NCI-H774 (cell line): ENCODE results near the gene FOLR1.
A peak's percentile ranks its signal among the peaks of the same experiment; 100 is the strongest.
"Not testable (repeated sequence)": the region's sequence is repeated elsewhere in the genome, so short reads cannot be mapped to it uniquely, and the experiment has no call there.

Experiments
- DNase-seq: peaks from one replicate; lab custom pipeline; 2025; lab: John Stamatoyannopoulos, UW

FOLR1 gene

GRCh38 chr11:72181553-72181958 lies 10.4 kb upstream of the FOLR1 start:
- DNase-seq, result not testable (repeated sequence)

GRCh38 chr11:72188267-72188666 lies 3.7 kb upstream of the FOLR1 start:
- DNase-seq, result no peak

GRCh38 chr11:72189455-72190250 lies 2.3 kb upstream of the FOLR1 start:
- peak; percentile 34 for DNase-seq

- no peak for DNase-seq
Observed at GRCh38 chr11:72190631-72191071, 1.3 kb upstream of the FOLR1 start.

- no peak for DNase-seq
Observed at GRCh38 chr11:72195518-72196270, 3.8 kb downstream of the FOLR1 start.

- DNase-seq, result not testable (repeated sequence)
Observed at GRCh38 chr11:72201445-72201844, 9.5 kb downstream of the FOLR1 start.

GRCh38 chr11:72202571-72202970 lies 10.6 kb downstream of the FOLR1 start:
- DNase-seq, result no peak

- no peak for DNase-seq
Observed at GRCh38 chr11:72203163-72203562, 11.2 kb downstream of the FOLR1 start.

GRCh38 chr11:72204886-72205285 lies 12.9 kb downstream of the FOLR1 start:
- DNase-seq, result no peak

GRCh38 chr11:72206794-72207193 lies 14.9 kb downstream of the FOLR1 start:
- DNase-seq, result not testable (repeated sequence)

- no peak for DNase-seq
Observed at GRCh38 chr11:72208281-72208680, 16.3 kb downstream of the FOLR1 start.

GRCh38 chr11:72209101-72209500 lies 17.2 kb downstream of the FOLR1 start:
- no peak for DNase-seq

GRCh38 chr11:72216638-72217037 lies 24.7 kb downstream of the FOLR1 start, which contains the start of gene FOLR2:
FOLR2 (plus strand) TSS chr11:72216794; CDS start chr11:72218585, 1,791 bp downstream.
- no peak for DNase-seq

GRCh38 chr11:72217841-72218240 lies 25.9 kb downstream of the FOLR1 start:
- no peak for DNase-seq

- no peak for DNase-seq
Observed at GRCh38 chr11:72218251-72218745, 26.4 kb downstream of the FOLR1 start.

- DNase-seq, result no peak
Observed at GRCh38 chr11:72220696-72221363, 28.9 kb downstream of the FOLR1 start.

- DNase-seq, result no peak
Observed at GRCh38 chr11:72221386-72222075, 29.6 kb downstream of the FOLR1 start.

- no peak for DNase-seq
Observed at GRCh38 chr11:72222106-72222891, 30.4 kb downstream of the FOLR1 start.

GRCh38 chr11:72222907-72223614 lies 31.1 kb downstream of the FOLR1 start:
- DNase-seq, result peak; percentile 92
